Measurements from ENCODE around the gene PXDC1. TPM values are rescaled to one million over a fixed set of nuclear protein-coding genes. Genes with fewer than 3 reads are reported as not detected.

PXDC1 gene
- total RNA-seq, 4 donors from 2014 or later, result 106 to 205 (median 122) TPM

DNA sequence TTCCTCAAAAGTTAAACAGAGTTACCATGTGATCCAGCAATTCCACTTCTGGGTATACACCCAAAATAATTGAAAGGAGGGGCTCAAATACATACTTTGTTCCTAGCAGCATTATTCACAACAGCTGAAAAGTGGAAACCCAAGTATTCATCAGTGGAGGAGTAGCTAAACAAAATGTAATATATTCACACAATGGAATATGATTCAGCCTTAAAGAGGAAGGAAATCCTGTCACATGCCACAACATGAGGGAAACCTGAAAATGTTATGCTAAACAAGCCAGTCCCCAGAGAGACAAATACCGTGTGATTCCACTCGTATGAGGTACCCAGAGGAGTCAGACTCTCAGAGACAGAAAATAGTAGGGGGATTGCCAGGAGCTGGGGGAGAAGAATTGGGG, 44.5 kb downstream of the PXDC1 start:
- DNase-seq (ENCODE audit: low spot score) (no peak), ATAC-seq (ENCODE audit: low FRiP score) (no peak)
- TF ChIP-seq, protein P1, sequence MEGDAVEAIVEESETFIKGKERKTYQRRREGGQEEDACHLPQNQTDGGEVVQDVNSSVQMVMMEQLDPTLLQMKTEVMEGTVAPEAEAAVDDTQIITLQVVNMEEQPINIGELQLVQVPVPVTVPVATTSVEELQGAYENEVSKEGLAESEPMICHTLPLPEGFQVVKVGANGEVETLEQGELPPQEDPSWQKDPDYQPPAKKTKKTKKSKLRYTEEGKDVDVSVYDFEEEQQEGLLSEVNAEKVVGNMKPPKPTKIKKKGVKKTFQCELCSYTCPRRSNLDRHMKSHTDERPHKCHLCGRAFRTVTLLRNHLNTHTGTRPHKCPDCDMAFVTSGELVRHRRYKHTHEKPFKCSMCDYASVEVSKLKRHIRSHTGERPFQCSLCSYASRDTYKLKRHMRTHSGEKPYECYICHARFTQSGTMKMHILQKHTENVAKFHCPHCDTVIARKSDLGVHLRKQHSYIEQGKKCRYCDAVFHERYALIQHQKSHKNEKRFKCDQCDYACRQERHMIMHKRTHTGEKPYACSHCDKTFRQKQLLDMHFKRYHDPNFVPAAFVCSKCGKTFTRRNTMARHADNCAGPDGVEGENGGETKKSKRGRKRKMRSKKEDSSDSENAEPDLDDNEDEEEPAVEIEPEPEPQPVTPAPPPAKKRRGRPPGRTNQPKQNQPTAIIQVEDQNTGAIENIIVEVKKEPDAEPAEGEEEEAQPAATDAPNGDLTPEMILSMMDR (IDR thresholded peaks at IDR 0.05), result no peak

DNA sequence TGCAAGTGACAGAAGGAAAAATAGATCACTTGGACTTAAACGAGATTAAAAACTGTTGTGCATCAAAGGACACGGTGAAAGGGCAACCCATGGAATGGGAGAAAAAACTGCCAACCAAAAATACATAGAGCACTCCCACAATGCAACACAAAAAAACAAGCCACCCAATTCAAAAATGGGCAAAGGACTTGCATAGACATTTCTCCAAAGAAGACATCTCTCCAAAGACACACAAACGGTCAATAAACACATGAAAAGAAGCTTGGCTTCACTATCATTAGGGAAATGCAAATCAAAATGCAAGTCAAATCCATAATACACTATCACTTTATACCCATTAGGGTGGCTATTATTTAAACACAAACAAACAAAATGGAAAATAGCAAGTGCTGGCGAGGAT, 45.0 kb downstream of the PXDC1 start:
- TF ChIP-seq, protein P1 (IDR thresholded peaks at IDR 0.05), result no peak
- ATAC-seq (ENCODE audit: low FRiP score), result no peak
- DNase-seq (ENCODE audit: low spot score), result no peak

DNA sequence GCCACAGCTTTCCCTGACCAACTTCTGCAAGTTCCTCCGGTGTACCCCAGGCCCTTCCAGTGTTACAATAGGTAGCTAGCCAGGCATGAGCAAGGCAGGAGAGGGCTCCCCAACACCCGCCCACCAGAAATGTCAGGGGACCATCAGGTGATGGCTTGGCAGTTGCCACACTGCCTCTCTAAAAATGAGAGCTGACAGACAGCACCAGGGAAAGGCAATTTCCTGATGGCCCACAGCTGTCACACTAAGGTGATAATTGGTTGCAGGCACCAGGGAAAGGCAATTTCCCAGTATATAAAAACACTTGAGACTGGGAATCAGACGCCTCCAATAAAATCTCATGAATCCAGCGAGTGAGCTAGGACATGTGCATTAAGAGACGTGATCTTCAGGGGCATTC, 49.9 kb downstream of the PXDC1 start:
- DNase-seq (ENCODE audit: low spot score) (no peak), ATAC-seq (ENCODE audit: low FRiP score) (no peak)
- TF ChIP-seq, protein P1 (IDR thresholded peaks at IDR 0.05), result no peak

DNA sequence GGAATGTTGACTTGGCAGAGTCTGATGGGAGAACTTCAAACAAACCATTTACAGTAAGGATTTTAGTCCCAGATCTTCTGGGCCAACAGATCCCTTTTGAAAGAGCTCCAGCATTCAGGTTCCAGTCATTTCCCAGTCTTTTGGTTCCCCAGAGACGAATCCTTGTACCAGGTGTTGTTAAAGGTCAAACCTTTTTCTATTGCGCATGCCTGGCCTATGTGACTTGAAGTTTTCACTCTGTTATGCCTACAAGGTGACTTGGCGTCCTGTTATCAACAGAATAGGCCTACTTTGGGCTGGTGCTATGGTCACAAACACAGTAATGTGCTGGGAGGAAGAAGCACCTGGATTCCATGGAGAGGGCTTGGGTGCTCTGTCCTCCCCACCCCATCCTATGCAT, 52.3 kb downstream of the PXDC1 start:
- TF ChIP-seq, protein P1 (IDR thresholded peaks at IDR 0.05), result no peak
- ATAC-seq (ENCODE audit: low FRiP score) (no peak), DNase-seq (ENCODE audit: low spot score) (no peak)

GRCh38 chr6:3698021-3698420, 53.5 kb downstream of the PXDC1 start:
- DNase-seq (ENCODE audit: low spot score) (no peak), ATAC-seq (ENCODE audit: low FRiP score) (no peak)
- TF ChIP-seq, protein P1 (IDR thresholded peaks at IDR 0.05), result no peak

DNA sequence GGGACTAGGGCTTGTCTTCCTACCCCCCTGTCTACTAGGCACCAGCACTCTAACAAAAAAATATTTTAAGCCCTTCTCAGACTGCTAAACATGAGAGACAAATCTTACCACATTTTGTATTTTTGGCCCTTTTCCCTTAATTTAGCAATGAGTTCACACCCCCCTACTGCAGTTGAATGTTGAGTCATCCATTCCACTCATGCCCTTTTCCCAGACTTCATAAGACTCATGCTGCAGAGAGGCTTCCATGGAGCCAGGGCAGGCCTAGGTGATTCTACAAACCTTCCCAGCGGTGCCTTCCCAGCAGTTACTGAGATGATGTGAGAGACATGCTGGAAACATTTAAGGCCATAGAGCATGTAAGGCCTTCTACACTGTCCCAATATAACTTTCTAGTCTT, 53.9 kb downstream of the PXDC1 start:
- TF ChIP-seq, protein P1 (IDR thresholded peaks at IDR 0.05), result no peak
- ATAC-seq (ENCODE audit: low FRiP score), result peak; percentile 97
- no peak for DNase-seq (ENCODE audit: low spot score)

GRCh38 chr6:3696525-3697088, 54.9 kb downstream of the PXDC1 start:
- TF ChIP-seq, protein P1 (IDR thresholded peaks at IDR 0.05), result no peak
- DNase-seq (ENCODE audit: low spot score), result no peak
- no peak for ATAC-seq (ENCODE audit: low FRiP score)

Data from omental fat pad (tissue), 4 donors.